UCSD-AML1 (cell line): ENCODE results near the gene TOLLIP.

Source experiments
- DNase-seq: peaks from one replicate; lab custom pipeline; 2025; ENCODE audit not compliant: unreplicated experiment; lab: John Stamatoyannopoulos, UW

TOLLIP gene

DNA sequence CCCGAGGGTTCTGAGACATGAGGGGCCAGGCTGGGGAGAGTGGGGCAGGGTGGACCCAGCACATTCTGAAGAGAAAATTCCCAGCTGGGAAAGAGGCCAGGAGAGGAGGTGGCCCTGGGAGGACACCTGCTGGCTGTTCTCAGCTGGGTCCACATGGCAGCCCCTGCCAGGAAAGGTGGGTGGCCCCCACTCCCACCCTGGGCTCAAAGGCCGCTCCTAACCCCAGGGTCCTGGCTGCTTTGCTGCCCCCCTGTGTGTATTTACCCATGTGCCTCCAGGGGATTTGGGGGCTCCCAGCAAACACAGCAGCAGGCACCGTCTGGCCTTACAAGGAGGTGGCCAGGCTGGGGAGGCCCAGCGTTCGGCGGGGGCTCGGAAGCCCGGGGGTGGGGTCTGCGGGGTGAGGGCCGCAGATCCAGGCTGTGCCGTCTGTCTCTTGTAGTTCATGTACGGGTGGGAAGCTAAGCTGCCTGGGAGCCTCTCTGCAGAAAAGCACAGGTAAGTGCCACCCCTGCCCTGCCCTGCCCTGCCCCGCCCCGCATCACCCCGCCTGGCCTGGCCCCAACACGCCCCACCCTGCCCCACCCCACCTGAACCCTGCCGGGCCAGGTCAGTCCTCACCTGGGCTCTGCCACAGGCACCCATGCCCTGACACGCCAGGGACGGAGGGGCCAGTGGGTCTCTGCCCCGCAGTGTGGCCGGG lies 75.9 kb downstream of the TOLLIP start:
- DNase-seq: no peak

DNA sequence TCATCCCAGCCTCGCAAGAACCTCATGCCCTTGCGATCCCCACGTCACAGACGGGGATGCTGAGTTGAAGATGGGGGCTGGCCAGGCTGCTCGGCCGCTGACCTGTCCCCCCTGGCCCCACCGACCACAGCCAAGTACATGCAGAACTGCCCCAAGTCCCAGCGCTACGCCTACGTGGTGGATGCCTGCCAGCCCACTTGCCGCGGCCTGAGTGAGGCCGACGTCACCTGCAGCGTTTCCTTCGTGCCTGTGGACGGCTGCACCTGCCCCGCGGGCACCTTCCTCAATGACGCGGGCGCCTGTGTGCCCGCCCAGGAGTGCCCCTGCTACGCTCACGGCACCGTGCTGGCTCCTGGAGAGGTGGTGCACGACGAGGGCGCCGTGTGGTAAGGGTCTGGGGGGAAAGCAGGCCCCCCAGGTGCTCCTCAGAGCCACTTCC lies 76.5 kb downstream of the TOLLIP start:
- no peak for DNase-seq

DNA sequence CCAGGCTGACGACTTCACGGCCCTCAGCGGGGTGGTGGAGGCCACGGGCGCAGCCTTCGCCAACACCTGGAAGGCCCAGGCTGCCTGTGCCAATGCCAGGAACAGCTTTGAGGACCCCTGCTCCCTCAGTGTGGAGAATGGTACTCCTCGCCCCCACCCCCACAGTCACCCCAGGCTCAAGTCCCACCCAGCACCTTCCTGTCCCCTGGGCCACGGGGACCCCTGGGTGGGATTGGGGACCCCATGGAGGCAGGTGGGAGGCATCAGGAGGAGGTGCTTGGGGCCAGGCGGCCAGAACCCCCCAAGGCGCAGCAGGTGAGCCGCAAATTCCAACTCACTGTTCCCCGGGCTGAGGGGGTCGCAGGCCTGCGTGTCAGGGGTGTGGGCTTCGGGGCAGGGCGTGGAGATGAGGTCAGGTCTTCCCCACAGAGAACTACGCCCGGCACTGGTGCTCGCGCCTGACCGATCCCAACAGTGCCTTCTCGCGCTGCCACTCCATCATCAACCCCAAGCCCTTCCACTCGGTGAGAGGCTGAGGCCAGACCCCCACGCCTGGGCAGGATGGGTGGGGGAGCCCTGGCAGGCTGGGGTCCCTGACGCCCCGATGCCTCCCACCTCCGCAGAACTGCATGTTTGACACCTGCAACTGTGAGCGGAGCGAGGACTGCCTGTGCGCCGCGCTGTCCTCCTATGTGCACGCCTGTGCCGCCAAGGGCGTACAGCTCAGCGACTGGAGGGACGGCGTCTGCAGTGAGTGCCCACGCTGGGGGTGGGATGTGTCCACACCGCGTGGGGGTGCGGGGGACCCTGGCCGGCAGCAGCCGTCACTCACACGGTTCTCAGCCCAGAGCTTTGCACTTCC lies 77.2 kb downstream of the TOLLIP start:
- DNase-seq: no peak

DNA sequence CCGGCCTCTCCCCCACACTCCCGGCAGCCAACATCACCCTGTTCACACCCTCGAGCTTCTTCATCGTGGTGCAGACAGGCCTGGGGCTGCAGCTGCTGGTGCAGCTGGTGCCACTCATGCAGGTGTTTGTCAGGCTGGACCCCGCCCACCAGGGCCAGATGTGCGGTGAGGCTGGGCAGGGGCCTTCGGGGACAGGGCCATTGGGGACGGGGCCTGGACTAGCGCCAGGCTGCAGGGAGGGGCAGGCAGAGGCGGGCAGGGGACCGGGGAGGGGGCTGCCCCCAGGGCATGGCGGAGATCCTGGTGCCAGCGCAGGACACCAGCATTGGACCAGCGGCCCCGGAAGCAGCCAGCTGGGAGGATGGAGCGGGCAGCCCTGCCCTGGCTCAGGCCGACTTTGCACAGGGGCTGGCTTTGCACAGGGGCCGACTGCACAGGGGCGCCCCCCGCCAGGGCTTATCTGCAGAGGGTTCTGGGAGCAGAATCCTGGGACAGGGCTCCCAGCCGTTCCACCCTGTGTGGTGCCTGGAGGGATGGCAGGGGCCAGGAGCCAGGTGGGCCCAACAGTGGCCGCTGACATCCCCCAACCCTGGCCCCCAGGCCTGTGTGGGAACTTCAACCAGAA lies 77.9 kb downstream of the TOLLIP start:
- no peak for DNase-seq

DNA sequence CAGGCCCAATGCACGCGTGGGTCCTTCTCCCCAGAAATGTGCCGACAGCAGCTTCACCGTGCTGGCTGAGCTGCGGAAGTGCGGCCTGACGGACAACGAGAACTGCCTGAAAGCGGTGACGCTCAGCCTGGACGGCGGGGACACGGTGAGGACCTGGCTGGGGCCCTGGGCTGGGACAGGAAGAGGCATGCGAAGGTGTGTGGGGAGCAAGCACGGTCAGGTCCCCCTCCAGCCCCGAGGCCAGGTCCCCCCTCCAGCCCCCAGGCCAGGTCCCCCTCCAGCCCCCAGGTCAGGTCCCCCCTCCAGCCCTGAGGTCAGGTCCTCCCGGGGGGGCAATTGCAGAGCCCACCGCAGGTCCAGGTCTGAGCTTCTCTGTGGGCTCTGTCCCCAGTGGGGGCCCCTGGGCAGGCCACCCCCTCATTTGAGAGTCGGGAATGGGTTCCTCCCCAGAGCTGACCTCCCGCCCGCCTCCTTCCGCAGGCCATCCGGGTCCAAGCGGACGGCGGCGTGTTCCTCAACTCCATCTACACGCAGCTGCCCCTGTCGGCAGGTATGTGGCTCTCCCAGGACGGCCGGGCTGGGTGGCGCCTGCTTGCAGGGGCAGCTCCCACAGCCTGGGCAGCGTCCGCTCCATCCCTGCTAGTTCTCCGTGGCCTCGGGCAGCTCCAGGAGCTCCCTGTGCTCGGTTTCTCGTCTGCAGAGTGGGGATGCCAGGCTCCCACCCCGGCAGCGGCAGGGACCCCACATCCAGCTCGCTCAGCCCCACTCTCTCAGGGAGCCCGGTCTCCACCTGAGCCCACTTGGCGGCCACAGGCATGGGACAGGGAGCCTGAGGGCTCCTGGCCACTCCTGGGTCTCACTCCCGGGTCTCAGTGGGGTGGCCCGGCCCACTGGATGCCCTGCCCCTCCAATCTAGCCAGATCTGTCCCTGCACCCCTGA lies 78.7 kb downstream of the TOLLIP start:
- no peak for DNase-seq

DNA sequence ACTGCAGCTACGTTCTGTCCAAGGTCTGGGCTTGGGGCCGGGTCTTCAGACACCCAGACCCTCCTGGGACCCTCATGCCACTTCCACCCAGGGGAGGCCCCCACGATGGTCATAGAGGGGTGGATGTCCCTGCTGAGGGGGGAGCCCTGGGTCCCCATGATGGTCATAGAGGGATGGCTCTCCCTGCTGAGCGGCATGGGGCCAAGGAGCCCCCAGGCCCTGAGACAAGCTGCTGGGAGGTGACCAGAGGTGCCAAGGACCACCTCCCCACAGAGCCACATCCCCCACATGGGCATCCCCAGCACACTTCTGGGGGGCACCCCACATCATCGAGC lies 79.3 kb downstream of the TOLLIP start:
- DNase-seq: no peak

DNA sequence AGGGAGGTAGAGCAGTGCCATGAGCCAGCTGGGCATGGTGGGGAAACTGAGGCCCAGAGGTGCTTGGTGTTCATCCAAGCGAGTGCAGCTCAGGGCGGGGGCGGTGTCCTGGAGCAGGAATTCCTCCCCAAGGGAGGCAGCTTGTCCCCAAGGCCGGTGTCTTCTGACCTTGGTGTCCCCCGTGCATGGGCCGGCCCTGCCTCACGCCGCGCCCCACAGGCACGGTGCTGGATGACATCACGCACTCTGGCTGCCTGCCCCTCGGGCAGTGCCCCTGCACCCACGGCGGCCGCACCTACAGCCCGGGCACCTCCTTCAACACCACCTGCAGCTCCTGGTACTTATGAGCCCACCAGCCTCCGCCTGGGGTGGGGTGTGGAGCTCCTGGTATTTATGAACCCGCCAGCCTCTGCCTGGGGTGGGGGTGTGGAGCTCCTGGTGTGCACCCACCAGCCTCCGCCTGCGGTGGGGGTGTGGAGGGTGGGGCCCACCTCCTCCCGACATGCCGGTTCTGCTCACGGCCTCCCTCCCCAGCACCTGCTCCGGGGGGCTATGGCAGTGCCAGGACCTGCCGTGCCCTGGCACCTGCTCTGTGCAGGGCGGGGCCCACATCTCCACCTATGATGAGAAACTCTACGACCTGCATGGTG lies 79.8 kb downstream of the TOLLIP start:
- DNase-seq: no peak

DNA sequence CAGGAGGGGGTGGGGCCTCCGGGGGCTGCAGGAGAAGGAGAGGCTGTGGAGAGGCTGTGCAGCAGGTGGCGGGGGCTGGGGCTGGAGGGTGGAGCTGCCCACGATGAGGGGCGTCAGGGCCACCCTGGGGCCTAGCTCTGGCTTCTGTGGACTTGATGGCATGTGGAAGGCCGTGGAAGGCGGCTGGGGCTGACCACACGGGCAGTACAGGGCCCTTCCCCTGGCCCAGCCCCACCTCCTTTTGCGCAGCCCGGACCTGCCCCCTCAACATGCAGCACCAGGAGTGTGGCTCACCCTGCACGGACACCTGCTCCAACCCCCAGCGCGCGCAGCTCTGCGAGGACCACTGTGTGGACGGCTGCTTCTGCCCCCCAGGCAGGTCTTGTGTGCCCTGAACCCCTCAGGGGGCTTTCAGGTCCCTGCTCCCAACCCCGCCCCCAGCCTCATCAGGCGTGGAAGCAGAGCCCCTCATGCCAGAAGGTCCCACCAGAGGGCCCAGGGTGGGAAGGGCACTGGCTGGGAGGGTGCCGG lies 80.4 kb downstream of the TOLLIP start:
- no peak for DNase-seq

DNA sequence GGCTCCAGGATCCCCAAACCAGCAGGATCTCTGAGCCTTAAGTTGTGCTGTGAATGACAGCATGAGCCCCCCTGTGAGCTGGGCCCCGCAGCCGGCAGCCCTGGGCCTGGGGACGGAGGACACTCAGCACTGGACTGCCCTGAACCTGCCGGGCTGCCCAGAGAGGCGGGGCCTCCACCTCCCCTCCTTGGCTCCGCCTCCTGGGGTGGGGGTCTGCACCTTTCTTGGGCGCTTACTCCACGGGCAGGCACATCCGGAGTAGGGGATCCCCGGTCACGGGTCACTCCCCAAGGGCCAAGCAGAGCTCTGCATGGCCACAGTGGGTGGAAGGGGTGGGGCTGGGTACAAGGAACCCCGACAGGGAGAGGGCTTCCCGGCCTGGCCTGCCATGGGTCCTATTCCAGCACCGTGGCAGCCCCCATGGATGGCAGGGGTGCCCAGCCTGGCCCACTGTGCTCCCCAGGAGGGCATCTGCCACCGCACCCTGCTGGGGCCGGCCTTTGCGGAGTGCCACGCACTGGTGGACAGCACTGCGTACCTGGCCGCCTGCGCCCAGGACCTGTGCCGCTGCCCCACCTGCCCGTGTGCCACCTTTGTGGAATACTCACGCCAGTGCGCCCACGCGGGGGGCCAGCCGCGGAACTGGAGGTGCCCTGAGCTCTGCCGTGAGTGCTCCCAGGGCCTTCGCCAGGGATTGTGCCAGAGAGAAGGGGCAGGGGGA lies 81.2 kb downstream of the TOLLIP start:
- DNase-seq: no peak

DNA sequence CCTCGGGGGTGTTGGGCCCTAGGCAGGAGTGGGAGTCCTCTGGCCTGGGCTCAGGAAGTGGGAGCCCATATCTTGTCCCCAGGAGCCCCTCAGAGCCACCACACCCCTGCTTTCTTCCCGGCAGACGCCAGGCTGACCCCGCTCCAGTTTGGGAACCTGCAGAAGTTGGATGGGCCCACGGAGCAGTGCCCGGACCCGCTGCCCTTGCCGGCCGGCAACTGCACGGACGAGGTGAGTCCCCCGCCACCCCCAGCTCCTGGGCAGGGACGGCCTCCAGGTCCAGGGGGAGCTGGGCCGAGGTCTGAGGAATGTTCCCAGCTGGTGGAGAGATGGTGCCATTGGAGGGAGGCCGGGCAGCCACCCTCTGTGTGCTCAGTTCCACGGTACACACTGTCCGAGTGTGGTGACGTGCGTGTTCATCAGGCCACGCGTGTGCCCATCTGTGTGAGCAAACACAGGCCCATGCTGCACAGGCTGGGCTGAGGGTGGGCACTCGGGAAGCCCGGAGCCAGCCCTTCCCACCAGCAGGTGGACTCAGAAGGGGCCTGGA lies 81.8 kb downstream of the TOLLIP start:
- DNase-seq: no peak

DNA sequence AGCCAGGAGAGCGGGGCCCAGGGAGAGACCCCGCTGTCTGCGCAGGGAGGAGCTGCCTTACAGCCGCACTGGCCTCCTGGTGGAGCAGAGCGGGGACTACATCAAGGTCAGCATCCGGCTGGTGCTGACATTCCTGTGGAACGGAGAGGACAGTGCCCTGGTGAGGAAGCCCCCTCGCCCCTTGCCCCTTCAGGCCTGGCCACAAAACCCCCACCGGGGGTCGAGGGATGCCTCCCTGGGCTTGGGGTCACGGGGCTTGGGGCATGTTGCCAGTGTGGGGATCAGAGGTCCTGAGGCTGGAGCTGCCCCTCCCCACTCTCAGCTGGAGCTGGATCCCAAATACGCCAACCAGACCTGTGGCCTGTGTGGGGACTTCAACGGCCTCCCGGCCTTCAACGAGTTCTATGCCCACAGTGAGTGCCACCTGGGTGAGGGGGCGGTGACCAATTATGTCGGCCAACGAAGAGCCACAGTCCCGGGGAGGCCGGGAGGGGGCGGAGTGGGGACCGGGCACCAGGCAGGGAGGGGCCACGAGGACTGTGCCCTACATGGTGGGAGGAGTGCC lies 82.4 kb downstream of the TOLLIP start:
- DNase-seq: no peak

DNA sequence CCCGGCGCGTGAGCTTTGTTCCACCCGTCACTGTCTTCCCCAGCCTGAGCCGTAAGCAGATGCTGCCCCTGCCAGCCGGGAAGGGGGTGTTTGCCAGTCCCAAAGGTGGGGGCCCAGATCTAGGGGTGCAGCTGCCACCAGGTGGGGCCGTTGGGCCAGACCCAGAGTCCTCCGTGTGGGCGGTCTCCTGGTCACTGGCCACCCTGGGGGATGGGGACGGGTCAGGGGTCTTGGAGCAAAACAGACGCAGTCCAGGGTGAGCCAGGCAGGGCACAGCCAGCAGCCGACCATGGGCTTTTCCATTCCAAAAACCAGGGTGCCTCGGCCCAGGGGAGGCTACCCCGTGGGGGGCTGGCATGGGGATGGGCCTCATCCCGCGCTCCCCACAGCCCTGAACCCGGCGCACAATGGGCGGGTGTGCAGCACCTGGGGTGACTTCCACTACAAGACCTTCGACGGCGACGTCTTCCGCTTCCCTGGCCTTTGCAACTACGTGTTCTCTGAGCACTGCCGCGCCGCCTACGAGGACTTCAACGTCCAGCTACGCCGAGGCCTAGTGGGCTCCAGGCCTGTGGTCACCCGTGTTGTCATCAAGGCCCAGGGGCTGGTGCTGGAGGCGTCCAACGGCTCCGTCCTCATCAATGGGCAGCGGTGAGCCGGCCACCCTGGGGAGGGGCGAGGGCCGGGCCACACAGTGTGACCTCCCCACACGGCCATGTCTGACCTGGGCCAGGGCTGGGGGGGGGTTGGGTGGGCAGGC lies 83.0 kb downstream of the TOLLIP start:
- no peak for DNase-seq

DNA sequence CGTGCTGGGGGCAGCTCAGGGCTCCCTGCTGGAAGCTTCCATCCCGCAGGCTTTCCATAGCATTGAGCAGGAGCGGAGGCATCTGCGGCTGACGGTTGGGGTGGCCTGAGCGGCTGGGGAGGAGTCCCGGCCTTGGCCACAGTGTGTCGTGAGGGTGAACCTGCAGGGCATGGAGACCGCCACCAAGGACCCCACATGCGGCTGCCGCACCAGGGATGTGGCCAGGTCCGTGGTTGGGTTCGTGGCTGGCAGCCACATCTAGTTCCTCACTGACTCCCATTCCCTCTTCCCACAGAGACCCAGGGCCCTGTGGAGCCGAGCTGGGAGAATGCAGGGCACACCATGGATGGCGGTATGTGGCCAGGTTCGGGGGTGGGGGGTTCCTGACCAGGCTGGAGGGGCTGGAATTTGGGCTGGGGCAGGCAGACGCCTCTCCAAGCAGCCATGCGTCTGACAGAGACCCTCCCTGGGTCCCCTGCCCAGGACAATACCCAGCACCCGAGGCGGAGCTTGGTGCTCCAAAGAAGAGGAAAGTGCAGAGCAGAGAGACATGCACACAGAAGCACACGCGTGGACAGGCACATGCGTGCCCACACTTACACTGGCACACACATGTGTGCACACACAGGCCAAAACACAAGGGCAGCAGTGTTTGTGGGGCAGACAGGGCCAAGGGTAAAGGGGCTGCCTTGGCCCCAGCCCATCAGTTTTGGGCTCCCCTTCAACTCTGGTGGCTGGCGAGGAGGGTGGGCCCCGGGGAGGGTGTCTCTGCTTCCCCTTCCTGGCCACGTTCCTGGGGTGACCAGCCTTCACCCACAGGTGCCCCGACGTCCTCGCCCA lies 83.8 kb downstream of the TOLLIP start:
- DNase-seq: no peak

DNA sequence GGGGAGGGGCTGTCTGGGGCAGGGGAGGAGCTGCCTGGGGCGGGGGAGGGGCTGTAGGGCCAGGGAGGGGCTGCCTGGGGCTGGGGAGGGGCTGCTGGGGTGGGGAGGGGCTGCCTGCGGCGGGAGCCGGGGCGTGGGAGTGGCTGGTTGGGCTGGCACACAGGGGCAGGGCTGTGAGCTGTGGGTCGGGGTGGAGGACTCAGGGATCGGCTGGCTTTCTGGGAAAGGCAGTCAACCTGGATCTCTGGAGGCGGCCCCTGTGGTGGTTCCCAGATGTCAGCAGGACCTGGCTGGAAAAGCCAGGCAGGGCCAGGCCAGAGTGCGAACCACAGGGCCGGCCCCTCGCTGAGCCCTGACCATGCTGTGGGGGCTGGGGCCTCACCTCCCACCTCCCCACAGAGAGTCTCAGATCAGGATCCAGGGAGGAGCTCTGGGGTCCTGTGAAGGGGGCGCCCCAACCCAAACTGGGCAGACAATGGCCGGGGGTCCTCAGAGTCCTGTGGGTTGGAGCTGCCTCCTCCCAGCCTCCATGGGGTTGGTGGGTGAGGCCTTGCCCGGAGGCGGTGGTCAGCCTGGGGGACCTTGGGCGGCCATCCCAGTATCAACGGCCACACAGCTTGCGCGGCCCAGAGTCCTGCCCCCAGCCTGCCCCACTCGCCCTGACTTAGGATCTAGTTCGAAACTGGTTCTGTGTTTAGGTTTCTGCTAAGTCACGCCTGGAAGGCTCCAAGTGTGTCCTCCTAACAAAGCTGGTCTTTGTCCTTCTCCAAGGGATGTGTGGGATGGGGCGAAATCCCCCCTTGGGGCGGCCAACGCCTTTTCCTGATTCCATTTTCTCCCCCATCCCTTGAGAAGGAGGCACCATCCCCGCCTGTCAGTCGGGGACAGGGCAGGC lies 84.7 kb downstream of the TOLLIP start:
- DNase-seq: no peak
